ENCODE results near the gene BMPR1B.

DNA sequence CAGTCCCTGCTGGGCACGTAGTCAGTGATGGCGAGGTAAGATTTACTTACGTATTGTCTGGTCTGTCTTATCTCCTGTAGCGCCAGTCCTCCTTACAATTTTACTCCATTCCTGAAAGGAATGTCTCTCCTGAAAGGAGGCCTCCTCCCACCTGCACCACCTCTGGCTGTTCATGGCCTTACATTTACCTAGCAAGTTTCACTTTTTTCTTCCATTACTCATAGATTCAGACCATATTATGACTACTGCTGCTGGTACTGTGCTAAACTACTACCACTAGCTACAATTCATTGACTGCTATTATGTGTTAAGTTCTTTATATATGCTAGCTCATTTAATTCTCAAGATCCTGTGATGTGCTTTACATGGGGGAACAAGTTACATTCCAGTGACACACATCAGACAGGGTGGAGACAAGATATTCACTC is 189.9 kb downstream of the BMPR1B start:
- TF ChIP-seq, protein P1, sequence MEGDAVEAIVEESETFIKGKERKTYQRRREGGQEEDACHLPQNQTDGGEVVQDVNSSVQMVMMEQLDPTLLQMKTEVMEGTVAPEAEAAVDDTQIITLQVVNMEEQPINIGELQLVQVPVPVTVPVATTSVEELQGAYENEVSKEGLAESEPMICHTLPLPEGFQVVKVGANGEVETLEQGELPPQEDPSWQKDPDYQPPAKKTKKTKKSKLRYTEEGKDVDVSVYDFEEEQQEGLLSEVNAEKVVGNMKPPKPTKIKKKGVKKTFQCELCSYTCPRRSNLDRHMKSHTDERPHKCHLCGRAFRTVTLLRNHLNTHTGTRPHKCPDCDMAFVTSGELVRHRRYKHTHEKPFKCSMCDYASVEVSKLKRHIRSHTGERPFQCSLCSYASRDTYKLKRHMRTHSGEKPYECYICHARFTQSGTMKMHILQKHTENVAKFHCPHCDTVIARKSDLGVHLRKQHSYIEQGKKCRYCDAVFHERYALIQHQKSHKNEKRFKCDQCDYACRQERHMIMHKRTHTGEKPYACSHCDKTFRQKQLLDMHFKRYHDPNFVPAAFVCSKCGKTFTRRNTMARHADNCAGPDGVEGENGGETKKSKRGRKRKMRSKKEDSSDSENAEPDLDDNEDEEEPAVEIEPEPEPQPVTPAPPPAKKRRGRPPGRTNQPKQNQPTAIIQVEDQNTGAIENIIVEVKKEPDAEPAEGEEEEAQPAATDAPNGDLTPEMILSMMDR (IDR thresholded peaks at IDR 0.05): no peak
- TF ChIP-seq HOXB13 (CRISPR knock-in tag; IDR thresholded peaks at IDR 0.05; ENCODE audit: low read depth): no peak
- TF ChIP-seq CEBPB (IDR thresholded peaks at IDR 0.05): no peak
- TF ChIP-seq, protein P2, sequence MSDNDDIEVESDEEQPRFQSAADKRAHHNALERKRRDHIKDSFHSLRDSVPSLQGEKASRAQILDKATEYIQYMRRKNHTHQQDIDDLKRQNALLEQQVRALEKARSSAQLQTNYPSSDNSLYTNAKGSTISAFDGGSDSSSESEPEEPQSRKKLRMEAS (IDR thresholded peaks at IDR 0.05): no peak
- TF ChIP-seq SMC3 (IDR thresholded peaks at IDR 0.05): no peak
- no peak for TF ChIP-seq EP300 (IDR thresholded peaks at IDR 0.05)
- no peak for TF ChIP-seq EHMT2 (IDR thresholded peaks at IDR 0.05; ENCODE audit: low read depth)
- TF ChIP-seq NR3C1 (IDR thresholded peaks at IDR 0.05): no peak
- no peak for TF ChIP-seq RARB (CRISPR knock-in tag; IDR thresholded peaks at IDR 0.05)
- no peak for TF ChIP-seq ZSCAN20 (CRISPR knock-in tag; IDR thresholded peaks at IDR 0.05)
